HG02642 (cell line): ENCODE measurements around the gene IFNA17.
A peak's percentile ranks its signal among the peaks of the same experiment; 100 is the strongest.
"Not testable (repeated sequence)": the region's sequence is repeated elsewhere in the genome, so short reads cannot be mapped to it uniquely, and the experiment has no call there.

ENCODE experiments used
- ATAC-seq: cut with Tn5 transposase; IDR thresholded peaks from one replicate; pipeline ENCODE4 v1.9.1; 2021; ENCODE audit warnings: mild to moderate bottlenecking; ENCODE audit not compliant: unreplicated experiment, poor library complexity

IFNA17 gene

DNA sequence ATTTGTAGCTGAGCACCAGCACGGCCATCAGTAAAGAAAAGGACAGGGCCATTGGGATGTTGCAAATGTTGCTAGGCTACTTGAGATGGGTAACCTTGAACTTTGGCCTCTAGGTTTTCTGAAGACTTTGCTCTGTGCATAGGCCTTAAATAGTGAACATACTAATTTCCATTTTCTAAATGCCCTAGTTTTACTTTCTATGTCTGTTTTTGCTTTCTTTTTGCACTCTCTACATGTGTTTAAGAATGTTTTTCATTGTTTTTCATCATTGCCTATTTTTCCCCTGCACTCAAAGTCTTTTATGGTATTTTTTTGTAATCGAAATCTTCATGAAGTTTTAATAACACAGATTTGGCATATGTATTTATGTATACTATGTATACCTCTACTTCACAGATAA is at the start of gene IFNA17:
Gene IFNA17 (minus strand): TSS at position 101 of the 400 bp plus-strand sequence. CDS start 49 bp downstream, at position 52.
- ATAC-seq: no peak

DNA sequence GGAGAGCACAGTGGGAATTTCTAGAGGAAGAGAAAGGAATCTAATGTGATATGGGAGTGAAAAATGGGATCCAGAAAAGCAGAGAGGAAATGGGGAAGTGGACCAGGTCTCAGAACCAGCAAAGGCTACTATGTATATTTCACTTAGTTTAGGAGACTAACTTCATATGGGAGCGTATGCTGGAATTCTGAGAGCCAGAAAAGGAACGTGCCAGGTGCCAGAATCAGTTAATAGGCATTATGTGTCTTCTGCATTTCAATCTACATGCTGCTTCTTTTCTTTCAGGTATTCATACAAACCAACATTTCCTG is 40.3 kb upstream of the IFNA17 start:
- no peak for ATAC-seq

DNA sequence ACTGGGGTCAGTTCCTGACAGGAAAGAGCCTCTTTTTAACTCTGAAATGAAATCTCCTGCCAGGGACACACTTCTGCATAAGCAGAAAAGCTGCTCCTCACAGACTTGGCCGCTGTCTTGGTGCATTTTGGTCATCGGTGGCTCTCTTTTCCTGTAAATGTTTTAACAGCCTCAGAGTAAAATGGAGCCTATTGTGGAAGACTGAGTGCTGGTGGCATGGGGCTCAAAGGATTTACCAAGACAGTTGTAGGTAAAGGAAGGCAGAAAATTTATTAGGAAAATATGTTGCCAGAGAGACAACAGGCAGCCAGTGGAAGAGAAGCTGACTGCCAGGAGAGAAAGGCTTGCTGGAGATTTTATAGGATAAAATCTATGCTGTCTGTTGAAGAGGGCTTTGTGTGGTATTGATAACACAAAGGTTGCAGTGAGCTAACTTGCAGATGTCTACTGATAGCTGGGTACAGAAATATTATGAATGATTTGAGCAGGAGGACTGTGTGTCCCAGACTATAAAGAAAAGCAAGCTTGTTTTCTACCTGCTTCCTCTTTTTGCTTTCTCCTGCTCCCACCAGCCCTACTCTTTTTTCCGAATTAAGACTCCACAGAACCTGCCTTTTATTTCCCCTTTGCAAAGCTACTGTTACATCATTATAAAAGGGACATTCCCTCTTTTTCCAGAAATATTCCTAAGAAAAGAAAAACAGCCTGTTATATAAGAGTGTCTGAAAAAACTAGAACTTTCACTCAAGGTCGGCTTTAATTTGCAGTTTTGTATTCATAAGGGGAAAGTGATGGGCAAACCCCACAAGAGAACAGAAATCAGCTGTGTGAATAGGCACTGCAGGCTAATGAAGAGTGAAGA is 39.7 kb upstream of the IFNA17 start:
- ATAC-seq: peak; percentile 52

DNA sequence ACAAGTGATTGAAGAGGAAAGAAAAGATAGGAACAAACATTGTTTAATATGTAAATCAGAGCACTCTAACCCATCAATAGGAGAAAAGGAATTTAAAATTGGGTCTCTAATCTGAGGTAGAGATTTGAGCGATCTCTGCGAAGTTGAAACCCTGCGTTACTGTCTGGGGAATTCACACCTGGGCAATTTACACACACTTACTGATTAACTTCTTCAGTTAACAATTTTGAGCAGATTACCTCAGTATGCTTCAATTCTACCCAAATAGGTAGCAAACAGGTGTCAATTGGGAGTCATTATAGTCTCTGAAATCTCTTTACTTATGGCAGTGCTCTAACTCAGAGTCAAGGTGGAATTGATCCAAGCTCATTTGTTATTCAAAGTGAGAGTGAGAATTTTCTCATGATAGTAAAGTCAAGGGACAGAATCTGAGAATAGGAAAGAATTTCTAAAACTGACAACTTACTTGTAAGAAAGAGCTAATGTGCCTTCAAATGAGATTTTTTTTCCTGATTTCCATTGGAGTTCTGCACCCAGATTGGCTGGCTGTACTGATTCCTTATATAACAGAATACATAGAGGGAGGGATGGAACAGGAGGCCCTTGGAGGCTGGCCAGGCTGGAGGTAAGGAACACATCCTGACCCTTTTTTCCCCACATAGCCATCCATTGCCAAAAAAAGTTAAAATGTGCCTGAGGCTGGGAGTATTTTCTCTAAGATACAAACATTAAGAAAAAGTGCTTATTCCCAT is 38.9 kb upstream of the IFNA17 start:
- peak; percentile 41 for ATAC-seq

DNA sequence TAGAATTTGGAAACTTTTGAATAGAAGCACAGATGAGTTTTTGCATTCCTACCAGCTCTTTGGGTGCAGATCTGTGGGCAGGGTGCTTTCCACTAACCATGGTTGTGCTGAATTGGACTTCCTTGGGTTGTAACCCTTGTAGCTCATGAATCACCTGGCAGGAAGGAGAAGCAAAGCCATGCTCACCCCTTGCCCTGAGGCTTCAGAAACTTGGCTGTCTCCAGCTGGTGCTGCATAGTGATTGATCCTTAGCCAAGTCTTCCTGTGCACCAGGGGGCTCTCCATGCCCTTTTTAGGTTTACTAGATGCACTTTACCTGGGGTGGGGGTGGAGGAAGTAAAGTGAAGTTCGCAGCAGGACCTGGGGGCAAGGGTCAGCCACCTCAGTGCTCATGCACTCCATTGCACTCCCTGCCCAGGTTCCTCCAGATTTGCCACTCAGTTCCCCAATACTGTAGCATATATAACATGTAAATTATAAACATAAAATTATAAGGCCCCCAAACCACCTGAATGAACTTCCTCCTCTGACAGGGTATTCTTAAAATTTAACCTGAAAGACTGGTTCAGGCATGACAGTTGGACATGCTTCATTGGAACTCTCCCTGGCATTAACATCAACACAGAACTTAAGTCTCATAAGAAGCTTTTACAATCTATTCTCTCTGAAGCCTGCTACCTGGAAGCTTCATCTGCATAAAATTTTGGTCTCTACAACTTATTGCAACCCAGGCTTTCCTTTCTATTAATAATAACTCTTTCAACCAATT is 37.6 kb upstream of the IFNA17 start:
- ATAC-seq: peak; percentile 47

DNA sequence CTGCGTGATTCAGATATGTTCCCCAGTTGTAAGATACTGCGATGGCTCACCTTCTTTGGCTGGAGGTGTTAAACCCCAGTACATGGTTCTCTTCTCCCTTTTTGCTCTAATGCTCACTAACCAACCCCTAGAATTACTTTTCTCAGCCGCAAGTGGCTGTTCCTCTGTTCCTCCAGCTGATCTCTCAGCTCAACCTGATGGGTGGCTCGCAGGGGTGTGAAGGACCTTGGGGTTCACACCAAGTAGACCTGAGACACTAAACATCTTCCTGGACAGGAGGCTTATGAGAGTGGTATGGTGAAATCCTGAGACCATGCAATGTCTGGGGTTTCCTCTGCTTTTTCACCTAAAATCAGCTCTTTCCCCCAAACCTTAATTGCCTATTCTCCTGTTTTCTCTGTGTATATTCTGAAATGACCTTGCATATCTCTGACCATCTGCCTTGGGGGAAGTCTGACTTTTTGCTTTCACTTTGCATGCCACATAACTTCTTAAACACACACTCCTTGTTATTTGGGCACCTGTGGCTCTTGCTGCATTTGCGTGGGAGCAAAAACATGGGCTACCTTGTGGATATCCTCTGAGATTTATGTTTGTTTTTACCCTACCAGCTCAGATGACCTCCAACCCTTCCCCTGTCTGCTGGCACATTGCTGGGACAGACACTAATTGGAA is 27.7 kb upstream of the IFNA17 start:
- ATAC-seq: no peak

DNA sequence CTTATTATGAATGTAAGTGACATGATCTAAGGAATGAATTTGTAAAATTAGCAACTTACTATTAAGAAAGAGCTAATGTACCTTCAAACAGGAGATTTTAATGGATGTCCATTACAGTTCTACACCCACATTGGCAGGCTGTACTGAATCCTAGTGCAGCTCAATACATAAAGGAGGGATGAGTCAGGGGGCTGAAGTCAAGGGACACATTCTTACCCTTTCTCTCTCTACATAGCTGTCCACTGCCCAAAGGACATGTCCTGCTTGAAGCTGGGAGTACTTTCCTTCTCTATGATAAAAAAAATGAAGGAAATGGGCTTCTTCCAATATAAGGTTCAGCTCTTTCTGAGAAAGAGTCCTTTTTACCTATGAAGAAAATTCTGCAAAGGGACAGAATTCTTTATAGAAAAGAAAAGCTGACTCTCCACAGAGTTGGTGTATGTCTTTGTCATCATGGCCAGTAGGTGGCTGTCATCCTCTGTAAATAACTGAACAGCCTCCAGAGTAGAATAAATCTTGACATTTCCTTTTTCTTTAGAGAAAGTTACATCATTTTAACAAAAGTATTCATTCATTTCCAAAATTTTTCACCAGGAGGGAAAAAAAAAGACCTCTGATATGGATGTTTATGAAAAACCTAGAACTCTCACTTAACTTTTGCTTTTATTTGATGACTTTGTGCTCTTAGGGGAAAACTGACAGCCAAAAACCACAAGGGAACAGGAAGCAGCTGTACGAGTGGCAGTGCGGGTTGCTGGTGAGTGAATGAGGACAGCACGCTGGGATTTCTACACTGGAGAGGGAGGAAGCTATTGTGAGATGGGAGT is 24.9 kb upstream of the IFNA17 start:
- ATAC-seq: peak; percentile 82

DNA sequence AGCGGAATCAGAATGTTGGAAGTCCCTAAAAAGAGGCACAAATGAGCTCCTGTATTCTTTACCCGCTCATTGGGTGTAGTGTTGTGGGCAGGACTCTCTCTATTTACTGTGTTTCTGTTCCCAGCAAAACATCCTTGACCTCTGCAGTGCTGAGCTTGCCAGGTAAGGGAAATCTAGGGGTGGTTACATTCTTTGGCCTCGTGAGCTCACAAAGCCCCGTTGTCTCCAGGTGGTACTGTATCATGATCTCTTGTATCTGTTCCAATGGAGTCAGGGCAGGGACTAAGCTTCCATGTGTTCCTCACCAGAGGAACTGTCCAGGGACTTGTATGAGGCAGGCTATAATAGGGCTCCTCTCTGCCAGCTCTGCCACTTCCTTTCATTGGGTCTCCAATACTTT is 23.6 kb upstream of the IFNA17 start:
- no peak for ATAC-seq

DNA sequence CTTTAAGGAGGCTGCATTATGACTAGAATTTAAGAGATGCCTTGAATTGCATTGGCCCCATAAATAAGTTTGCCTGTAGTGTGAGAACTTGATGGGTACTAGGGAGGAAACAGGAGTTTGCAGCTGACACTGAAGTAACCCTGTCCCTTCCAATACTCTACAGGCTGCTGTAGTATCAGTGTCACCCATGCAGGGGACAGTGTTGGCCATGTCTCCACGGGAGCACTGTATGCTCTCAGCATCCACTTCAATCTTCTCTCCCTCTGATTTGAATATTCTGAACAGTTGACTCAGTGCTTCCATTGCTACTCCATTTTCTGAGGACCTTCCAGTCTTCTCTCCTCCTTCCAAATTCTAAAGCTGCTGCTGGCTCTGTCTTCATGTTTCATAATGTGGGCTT is 23.2 kb upstream of the IFNA17 start:
- ATAC-seq: no peak

DNA sequence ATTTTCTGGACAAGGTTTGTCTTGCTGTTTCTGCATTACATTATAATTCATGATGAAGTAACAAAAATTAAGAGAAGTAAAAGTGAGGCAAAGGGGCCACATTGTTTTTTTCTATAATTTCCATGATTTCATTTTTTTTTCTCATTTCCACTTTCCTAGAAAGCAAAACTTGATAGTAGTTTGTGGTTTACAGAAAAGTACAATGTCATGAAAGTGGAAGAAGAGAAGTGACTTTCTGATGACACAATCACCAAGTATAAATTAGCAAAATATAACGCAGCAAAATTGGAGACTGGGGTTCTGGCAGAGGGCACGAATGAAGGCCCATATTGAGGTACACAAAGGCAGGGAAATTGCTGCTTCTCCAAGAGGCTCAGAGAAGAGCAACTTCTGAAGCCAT is 16.8 kb upstream of the IFNA17 start:
- ATAC-seq: no peak

DNA sequence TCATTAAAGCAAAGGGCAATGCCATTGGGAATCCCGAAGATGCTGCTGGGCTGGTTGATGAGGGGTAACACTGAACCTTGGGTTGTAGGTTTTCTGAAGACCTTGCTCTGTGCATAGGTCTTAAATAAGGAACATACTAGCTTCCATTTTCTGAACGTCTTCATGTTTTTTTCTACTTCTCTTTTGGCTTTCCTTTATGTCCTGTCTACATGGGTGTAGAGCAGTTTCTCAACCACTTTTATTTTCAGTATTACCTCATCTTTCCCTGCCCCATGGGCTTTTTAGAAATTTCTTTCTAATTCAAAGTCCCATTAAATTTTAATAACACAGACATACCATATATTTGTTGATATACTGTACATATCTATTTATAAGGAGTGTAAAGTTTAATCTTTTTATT is 11.9 kb upstream of the IFNA17 start, which contains the start of gene IFNA14:
Gene IFNA14 (minus strand): TSS at position 95 of the 400 bp plus-strand sequence. CDS start 70 bp downstream, at position 25.
- ATAC-seq: no peak

DNA sequence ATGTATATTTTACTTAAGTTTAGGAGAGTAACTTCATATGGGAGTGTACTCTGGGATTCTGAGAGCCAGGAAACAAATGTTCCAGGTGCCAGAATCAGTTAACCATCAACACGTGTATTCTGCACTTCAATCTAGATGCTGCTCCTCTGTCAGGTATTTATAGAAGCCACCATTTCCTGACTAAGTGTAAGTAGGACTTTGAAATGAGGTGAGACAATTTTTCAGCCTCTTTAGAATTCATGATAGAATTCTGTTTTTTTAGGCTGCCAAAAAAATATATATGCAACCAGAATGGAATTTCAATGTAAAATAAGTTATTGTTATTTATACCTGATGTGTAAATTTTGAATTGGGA is 8.3 kb upstream of the IFNA17 start:
- ATAC-seq: peak; percentile 13

DNA sequence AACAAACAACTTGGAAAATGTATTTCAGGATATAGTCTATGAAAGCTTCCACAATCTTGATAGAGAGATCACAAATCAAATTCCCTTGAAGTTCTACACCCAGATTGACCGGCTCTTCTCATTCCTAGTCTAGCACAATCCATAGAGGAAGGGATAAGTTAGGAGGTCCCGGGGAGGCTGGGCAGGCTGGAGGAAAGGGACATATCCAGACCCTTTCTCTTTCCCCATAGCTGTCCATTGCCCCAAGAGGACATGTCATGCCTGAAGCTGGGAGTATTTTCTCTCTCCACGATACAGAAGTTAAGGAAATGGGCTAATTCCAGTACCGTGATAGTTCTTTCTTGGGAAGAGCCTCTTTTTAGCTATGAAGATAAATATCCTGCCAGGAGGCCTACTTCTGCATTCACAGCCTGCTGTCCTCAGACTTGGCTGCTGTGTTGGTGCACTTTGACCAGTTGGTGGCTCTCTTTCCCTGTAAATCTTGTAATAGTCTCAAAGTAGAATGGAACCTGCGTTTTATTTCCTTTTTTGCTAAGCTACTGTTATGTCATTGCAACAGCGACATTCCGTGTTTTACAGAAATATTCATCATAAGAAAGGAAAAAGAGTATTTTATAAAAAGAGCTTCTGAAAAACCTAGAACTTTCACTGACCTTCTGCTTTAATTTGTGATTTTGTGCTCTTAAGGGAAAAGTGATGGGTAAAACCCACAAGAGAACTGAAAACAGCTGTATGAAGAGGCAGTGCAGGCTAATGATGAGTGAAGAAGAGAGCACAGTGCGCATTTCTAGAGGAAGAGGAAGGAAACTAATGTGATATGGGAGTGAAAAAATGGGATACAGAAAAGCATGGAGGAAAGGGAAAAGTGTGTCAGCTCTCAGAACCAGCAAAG is 7.7 kb upstream of the IFNA17 start:
- ATAC-seq: peak; percentile 84

DNA sequence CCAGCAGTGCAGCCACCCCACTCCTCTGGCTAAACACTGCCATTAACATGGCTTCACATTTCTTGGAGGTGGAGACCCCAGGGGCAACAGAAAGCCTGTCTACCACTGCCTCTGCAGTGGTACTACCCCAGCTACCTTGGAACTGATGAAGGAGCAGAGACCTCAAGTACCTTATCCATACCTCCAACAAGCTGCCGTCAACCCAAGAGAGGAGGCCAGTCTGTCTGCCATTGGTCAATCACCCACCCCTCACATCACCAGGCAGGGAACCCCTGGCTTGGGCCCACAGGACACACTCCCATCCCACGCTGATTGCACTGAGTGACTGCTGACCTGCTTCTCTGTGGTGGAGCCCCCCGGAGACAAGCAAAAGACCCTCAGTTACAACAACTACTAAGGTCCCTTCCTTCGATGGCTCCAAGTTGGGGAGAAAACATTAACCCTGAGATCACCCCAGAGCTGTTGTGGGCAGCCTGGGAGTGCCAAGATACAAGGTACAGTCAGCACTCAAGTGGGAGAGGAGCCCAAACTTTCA is 6.2 kb upstream of the IFNA17 start:
- no peak for ATAC-seq

DNA sequence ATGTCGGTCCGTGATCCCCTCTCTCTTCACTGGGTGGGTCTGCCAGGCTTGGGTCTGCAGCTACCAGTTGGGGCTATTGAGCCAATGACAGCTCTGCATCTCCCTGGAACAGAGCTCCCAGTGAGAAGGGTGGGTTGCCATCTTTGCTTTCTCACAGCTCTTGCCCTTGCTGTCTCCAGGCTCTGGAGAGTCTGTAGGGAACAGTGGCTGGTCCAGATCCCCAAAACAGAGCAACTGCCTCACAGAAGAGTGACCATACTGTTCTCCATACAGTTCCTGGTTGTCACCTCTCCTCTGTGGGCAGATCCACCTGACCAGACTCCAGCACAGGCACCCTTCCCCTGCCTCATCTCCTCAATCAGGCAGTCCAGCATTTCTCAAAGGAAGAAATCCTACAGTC is 5.2 kb upstream of the IFNA17 start:
- ATAC-seq: no peak

DNA sequence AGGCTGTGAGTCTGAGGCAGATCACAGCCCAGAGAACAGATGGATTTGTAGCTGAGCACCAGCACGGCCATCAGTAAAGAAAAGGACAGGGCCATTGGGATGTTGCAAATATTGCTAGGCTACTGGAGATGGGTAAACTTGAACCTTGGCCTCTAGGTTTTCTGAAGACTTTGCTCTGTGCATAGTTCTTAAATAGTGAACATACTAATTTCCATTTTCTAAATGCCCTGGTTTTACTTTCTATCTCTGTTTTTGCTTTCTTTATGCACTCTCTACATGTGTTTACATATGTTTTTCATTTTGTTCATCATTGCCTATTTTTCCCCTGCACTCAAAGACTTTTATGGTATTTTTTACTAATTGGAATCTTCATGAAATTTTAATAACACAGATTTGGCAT is 10.8 kb downstream of the IFNA17 start, which contains the start of gene IFNA16:
Gene IFNA16 (minus strand): TSS at position 101 of the 400 bp plus-strand sequence. CDS start 6 bp downstream, at position 95.
- not testable (repeated sequence) for ATAC-seq

DNA sequence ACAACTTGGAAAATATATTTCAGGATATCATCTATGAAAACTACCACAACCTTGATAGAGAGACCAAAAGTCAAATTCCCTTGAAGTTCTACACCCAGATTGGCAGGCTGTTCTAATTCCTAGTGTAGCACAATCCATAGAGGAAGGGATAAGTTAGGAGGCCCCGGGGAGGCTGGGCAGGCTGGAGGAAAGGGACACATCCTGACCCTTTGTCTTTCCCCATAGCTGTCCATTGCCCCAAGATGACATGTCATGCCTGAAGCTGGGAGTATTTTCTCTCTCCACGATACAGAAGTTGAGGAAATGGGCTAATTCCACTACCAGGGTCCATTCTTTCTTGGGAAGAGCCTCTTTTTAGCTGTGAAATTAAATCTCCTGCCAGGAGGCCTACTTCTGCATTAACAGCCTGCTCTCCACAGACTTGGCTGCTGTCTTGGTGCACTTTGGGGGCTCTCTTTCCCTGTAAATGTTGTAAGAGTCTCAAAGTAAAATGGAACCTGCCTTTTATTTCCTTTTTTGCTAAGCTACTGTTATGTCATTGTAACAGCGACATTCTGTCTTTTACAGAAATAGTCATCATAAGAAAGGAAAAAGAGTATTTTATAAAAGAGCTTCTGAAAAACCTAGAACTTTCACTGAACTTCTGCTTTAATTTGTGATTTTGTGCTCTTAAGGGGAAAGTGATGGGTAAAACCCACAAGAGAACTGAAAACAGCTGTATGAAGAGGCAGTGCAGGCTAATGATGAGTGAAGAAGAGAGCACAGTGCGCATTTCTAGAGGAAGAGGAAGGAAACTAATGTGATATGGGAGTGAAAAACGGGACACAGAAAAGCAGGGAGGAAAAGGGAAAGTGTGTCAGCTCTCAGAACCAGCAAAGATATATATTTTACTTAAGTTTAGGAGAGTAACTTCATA is 14.4 kb downstream of the IFNA17 start:
- ATAC-seq: peak; percentile 78
